Endothelial cell of umbilical vein (primary cell): ENCODE results near the gene OXA1L. TPM values are rescaled to one million over a fixed set of nuclear protein-coding genes. Genes with fewer than 3 reads are reported as not detected.

Experiments used
- BruUV-seq: library from RNA; stranded (reverse); fragments of 400-500 nt; replicated peaks from 2 replicates; lab custom pipeline; 2021; lab: Mats Ljungman, UMichigan
- CTCF ChIA-PET: fragments of 300-600, 350-600 bp; sonication (Branson Sonifier 250); formaldehyde crosslinking; loops from one replicate; lab custom pipeline; 2021; ENCODE audit warnings: antibody characterized with exemption, inconsistent platforms; lab: Charles Lee
- POLR2A ChIA-PET: fragments of 300-600, 350-600 bp; sonication (Branson Sonifier 250); formaldehyde crosslinking; loops from one replicate; lab custom pipeline; 2021; ENCODE audit warnings: antibody characterized with exemption, inconsistent platforms; lab: Charles Lee
- DNase-seq: peaks from one replicate; pipeline ENCODE4 v3.0.0-alpha.2; 2011; ENCODE audit warnings: low read depth, low spot score
- FAIRE-seq: peaks from 2 replicates; lab custom pipeline; 2011; peaks lifted over from hg19 to GRCh38; lab: Jason Lieb, UNC
- H2AFZ ChIP-seq: 2 replicates; pipeline ENCODE4 v1.6.0; 2012; ENCODE audit warnings: low read depth, low read length, control low read depth, inconsistent platforms
- H3K27ac ChIP-seq: 2 replicates; pipeline ENCODE4 v1.5.1; 2011; ENCODE audit warnings: low read depth, mild to moderate bottlenecking, control low read depth, low read length, moderate library complexity; ENCODE audit not compliant: insufficient read depth
- H3K27me3 ChIP-seq, 2 experiments: 2 replicates each; pipeline versions ENCODE4 v1.6.0 to v1.6.1; 2011; ENCODE audit warnings: low read length in 2 of 2, mixed read lengths in 1 of 2; ENCODE audit not compliant: control insufficient read depth in 2 of 2, insufficient read depth in 2 of 2
- H3K36me3 ChIP-seq, 2 experiments: 2 replicates in 1 of 2; 3 replicates in 1 of 2; pipeline ENCODE4 v1.5.1; 2011; ENCODE audit warnings: low read length in 2 of 2, mild to moderate bottlenecking in 1 of 2, moderate library complexity in 1 of 2; ENCODE audit not compliant: control insufficient read depth in 2 of 2, insufficient read depth in 2 of 2; ENCODE audit errors: extremely low read depth in 1 of 2
- H3K4me1 ChIP-seq: 3 replicates; pipeline ENCODE4 v1.5.1; 2011; ENCODE audit warnings: mild to moderate bottlenecking, low read length; ENCODE audit not compliant: control insufficient read depth, insufficient read depth; ENCODE audit errors: extremely low read depth
- H3K4me2 ChIP-seq: 2 replicates; pipeline ENCODE4 v1.6.1; 2011; ENCODE audit warnings: low read length, control low read depth, mixed read lengths; ENCODE audit not compliant: insufficient read depth
- H3K4me3 ChIP-seq, 3 experiments: fragments of 200-600 bp in 1 of 3; sonication (generic), shearing (Covaris generic) in 1 of 3; replicated peaks in 1 of 3; 2 replicates each; pipeline ENCODE4 v1.5.1; 2011 to 2016; ENCODE audit warnings: control low read depth in 3 of 3, low read length in 3 of 3, mild to moderate bottlenecking in 2 of 3, inconsistent platforms in 1 of 3, low read depth in 1 of 3, moderate library complexity in 1 of 3; ENCODE audit not compliant: insufficient read depth in 1 of 3
- H3K79me2 ChIP-seq: 2 replicates; pipeline ENCODE4 v1.6.0; 2012; ENCODE audit warnings: low read length, inconsistent platforms; ENCODE audit not compliant: control insufficient read depth, insufficient read depth
- H3K9ac ChIP-seq: replicated peaks from 2 replicates; pipeline ENCODE3; 2011; ENCODE audit warnings: low read length, control low read depth; ENCODE audit not compliant: insufficient read depth; ENCODE audit errors: extremely low read depth
- H3K9me1 ChIP-seq: replicated peaks from 3 replicates; pipeline ENCODE4 v1.6.0; 2011; ENCODE audit warnings: mild to moderate bottlenecking, low read length; ENCODE audit not compliant: control insufficient read depth, insufficient read depth; ENCODE audit errors: extremely low read depth
- H3K9me3 ChIP-seq: replicated peaks from 2 replicates; pipeline ENCODE4 v1.5.1; 2012; ENCODE audit warnings: low read length, inconsistent platforms; ENCODE audit not compliant: control insufficient read depth, insufficient read depth
- H4K20me1 ChIP-seq: replicated peaks from 2 replicates; pipeline ENCODE3; 2011; ENCODE audit warnings: mild to moderate bottlenecking, low read length; ENCODE audit not compliant: control insufficient read depth, insufficient read depth; ENCODE audit errors: extremely low read depth
- EZH2 ChIP-seq: IDR thresholded peaks from 2 replicates; pipeline ENCODE4 v1.6.1; 2012; ENCODE audit warnings: borderline replicate concordance, low read depth, mild to moderate bottlenecking, moderate library complexity, low read length, inconsistent platforms; ENCODE audit not compliant: severe bottlenecking
- FOS ChIP-seq: IDR thresholded peaks from 2 replicates; pipeline ENCODE4 v1.6.1; 2011; ENCODE audit warnings: mild to moderate bottlenecking, low read length, moderate library complexity, borderline replicate concordance; ENCODE audit not compliant: insufficient read depth
- GATA2 ChIP-seq: IDR thresholded peaks from 2 replicates; pipeline ENCODE4 v1.7.0; 2011; ENCODE audit warnings: low read depth, mild to moderate bottlenecking, moderate library complexity, mixed read lengths, low read length; ENCODE audit not compliant: insufficient read length, insufficient read depth
- JUN ChIP-seq: IDR thresholded peaks from 2 replicates; pipeline ENCODE4 v1.6.1; 2011; ENCODE audit warnings: borderline replicate concordance, low read depth; ENCODE audit not compliant: insufficient read length, insufficient read depth
- MYC ChIP-seq: IDR thresholded peaks from one replicate; pipeline ENCODE4 v1.6.1; 2011; ENCODE audit warnings: mild to moderate bottlenecking, low read depth, low read length
- POLR2A ChIP-seq: IDR thresholded peaks from 2 replicates; pipeline ENCODE4 v1.6.1; 2012; ENCODE audit warnings: low read depth, mild to moderate bottlenecking, control low read depth, low read length
- POLR2AphosphoS5 ChIP-seq: IDR thresholded peaks from 2 replicates; pipeline ENCODE4 v1.6.1; 2012; ENCODE audit warnings: low read depth, mild to moderate bottlenecking, control low read depth, low read length, moderate library complexity; ENCODE audit not compliant: insufficient read depth
- dilution Hi-C: fragments of 300-500 bp; cut with MboI; formaldehyde crosslinking; loops from one replicate; pipeline ENCODE4 v1.15.0; 2019; ENCODE audit warnings: low sequenced_read_pairs; ENCODE audit not compliant: extremely low pct_ligation_motif_present
- intact Hi-C: fragments of 100-400 bp; cut with micrococcal nuclease; formaldehyde crosslinking; loops from one replicate; pipeline ENCODE4 v1.10.0; 2022
- polyA plus RNA-seq, 4 experiments: library from polyadenylated mRNA; depleted of rRNA in 3 of 4; stranded (reverse) in 3 of 4; unstranded in 1 of 4; fragments of >200 nt; gene quantifications; 2 replicates each; pipeline versions ENCODE4 v1.2.1 to v1.2.3, GENCODE V29; 2011 to 2012; ENCODE audit warnings: missing spikeins in 1 of 4
- total RNA-seq: library from RNA; stranded (reverse); gene quantifications from 2 replicates; pipeline ENCODE4 v1.2.3, GENCODE V29; 2021
- TF ChIP-seq, protein P1 (sequence below), 2 donors: IDR thresholded peaks; 1 replicate in 1 of 2; 2 replicates in 1 of 2; pipeline ENCODE4 v1.5.1; 2011; ENCODE audit warnings: low read length in 2 of 2, mild to moderate bottlenecking in 2 of 2, moderate library complexity in 2 of 2, control low read depth in 1 of 2, inconsistent platforms in 1 of 2, low read depth in 1 of 2; ENCODE audit not compliant: insufficient read depth in 1 of 2; ENCODE audit errors: extremely low read depth in 1 of 2
- TF ChIP-seq, protein P2 (sequence below): IDR thresholded peaks from 2 replicates; pipeline ENCODE4 v1.6.1; 2011; ENCODE audit not compliant: insufficient read depth, insufficient read length

OXA1L gene
- total and polyA plus RNA-seq, 2 donors (not counting 3 experiments of a cell fraction or from before 2014, with no cell fraction given): 212 to 294 TPM

- DNase-seq (no peak), FAIRE-seq (no peak)
- H3K4me1 ChIP-seq: no peaks in the 10 kb centered on the region
- no peak overlapping the region for H2AFZ ChIP-seq
- CTCF ChIA-PET: interaction anchor here (1.3 to 1.5 kb wide), 2 partner anchors 14 to 94 kb away, joined by 3 to 5 read pairs; partner anchors contain the start of gene OXA1L
- dilution Hi-C loops (no loop called here), intact Hi-C loops (no loop called here)
- POLR2A ChIA-PET: no interaction called here
- H3K4me3 ChIP-seq: no peak overlapping the region
- no peak for TF ChIP-seq EZH2
- TF ChIP-seq POLR2AphosphoS5: no peak
- no peaks in the 10 kb centered on the region for H3K9me3 ChIP-seq
- no peaks in the 10 kb centered on the region for H3K79me2 ChIP-seq
- H3K9ac ChIP-seq: no peak overlapping the region
- H3K27ac ChIP-seq: no peak overlapping the region
- H3K9me1 ChIP-seq: no peaks in the 10 kb centered on the region
- no peaks in the 10 kb centered on the region for H4K20me1 ChIP-seq
- no peaks in the 10 kb centered on the region for H3K27me3 ChIP-seq
- no peaks in the 10 kb centered on the region for H3K36me3 ChIP-seq
- no peak overlapping the region for H3K4me2 ChIP-seq
- BruUV-seq: no TSS peak
Observed at GRCh38 chr14:22752422-22752821, 14.1 kb upstream of the OXA1L start.

DNA sequence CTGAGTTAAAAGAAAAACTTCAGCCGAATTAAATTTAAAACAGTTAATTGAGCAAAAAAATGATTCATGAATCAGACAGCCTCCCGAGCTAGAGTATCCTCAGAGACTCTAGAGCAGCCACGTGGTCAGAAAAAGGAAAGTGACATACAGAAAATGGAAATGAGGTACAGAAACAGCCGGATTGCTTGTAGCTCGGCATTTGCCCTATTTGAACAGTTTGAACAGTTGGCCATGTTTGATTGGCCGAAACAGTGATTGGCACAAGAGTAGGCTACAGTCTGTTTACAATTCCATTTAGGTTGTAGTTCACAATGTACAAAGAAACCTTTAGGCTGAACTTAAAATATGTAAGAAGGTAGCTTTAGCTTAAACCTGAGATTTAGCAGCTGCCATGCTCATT is 12.9 kb upstream of the OXA1L start:
- dilution Hi-C loops (no loop called here), intact Hi-C loops (no loop called here)
- Histone ChIP-seq H3K36me3 (no peaks in the 10 kb centered on the region), H3K27me3 (no peaks in the 10 kb centered on the region), H3K4me2 (no peak overlapping the region), H4K20me1 (no peaks in the 10 kb centered on the region), H3K27ac (no peak overlapping the region), H2AFZ (no peak overlapping the region), H3K9me3 (no peaks in the 10 kb centered on the region), H3K9me1 (no peaks in the 10 kb centered on the region), H3K4me3 (no peak overlapping the region), H3K4me1 (no peaks in the 10 kb centered on the region), H3K79me2 (no peaks in the 10 kb centered on the region), H3K9ac (no peak overlapping the region)
- ChIA-PET CTCF (no interaction called here), POLR2A (no interaction called here)
- no peak for TF ChIP-seq FOS
- no peak for TF ChIP-seq EZH2
- TF ChIP-seq, protein P1, sequence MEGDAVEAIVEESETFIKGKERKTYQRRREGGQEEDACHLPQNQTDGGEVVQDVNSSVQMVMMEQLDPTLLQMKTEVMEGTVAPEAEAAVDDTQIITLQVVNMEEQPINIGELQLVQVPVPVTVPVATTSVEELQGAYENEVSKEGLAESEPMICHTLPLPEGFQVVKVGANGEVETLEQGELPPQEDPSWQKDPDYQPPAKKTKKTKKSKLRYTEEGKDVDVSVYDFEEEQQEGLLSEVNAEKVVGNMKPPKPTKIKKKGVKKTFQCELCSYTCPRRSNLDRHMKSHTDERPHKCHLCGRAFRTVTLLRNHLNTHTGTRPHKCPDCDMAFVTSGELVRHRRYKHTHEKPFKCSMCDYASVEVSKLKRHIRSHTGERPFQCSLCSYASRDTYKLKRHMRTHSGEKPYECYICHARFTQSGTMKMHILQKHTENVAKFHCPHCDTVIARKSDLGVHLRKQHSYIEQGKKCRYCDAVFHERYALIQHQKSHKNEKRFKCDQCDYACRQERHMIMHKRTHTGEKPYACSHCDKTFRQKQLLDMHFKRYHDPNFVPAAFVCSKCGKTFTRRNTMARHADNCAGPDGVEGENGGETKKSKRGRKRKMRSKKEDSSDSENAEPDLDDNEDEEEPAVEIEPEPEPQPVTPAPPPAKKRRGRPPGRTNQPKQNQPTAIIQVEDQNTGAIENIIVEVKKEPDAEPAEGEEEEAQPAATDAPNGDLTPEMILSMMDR (IDR thresholded peaks at IDR 0.05; ENCODE audit: extremely low read depth in 1 of 2, insufficient read depth in 1 of 2, low read depth in 1 of 2, low read length in 2 of 2): no peak
- TF ChIP-seq JUN: no peak
- TF ChIP-seq POLR2A: no peak
- TF ChIP-seq, protein P2, sequence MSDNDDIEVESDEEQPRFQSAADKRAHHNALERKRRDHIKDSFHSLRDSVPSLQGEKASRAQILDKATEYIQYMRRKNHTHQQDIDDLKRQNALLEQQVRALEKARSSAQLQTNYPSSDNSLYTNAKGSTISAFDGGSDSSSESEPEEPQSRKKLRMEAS: no peak
- TF ChIP-seq GATA2: no peak
- TF ChIP-seq MYC: no peak
- TF ChIP-seq POLR2AphosphoS5: no peak
- DNase-seq: no peak
- BruUV-seq: no TSS peak
- FAIRE-seq: no peak
